HG02642 (cell line): Measurements from ENCODE around the gene STARD6.
"Not testable (repeated sequence)": the region's sequence is repeated elsewhere in the genome, so short reads cannot be mapped to it uniquely, and the experiment has no call there.

ENCODE experiments used
- ATAC-seq: cut with Tn5 transposase; IDR thresholded peaks from one replicate; pipeline ENCODE4 v1.9.1; 2021; ENCODE audit warnings: mild to moderate bottlenecking; ENCODE audit not compliant: unreplicated experiment, poor library complexity

Gene STARD6

GRCh38 chr18:54351186-54351585 lies 6.5 kb downstream of the STARD6 start:
- no peak for ATAC-seq

GRCh38 chr18:54338230-54338629 lies 19.4 kb downstream of the STARD6 start:
- no peak for ATAC-seq

GRCh38 chr18:54335638-54336173 lies 22.0 kb downstream of the STARD6 start:
- no peak for ATAC-seq

GRCh38 chr18:54330768-54331548 lies 26.7 kb downstream of the STARD6 start:
- ATAC-seq, result no peak

- ATAC-seq, result no peak
Measured at GRCh38 chr18:54329787-54330186, 27.9 kb downstream of the STARD6 start.

GRCh38 chr18:54327818-54328217 lies 29.8 kb downstream of the STARD6 start:
- no peak for ATAC-seq

- no peak for ATAC-seq
Measured at GRCh38 chr18:54323970-54324369, 33.7 kb downstream of the STARD6 start.

GRCh38 chr18:54323561-54323960 lies 34.1 kb downstream of the STARD6 start:
- no peak for ATAC-seq

GRCh38 chr18:54316071-54316820 lies 41.4 kb downstream of the STARD6 start:
- no peak for ATAC-seq

GRCh38 chr18:54309564-54309963 lies 48.1 kb downstream of the STARD6 start:
- ATAC-seq, result not testable (repeated sequence)

GRCh38 chr18:54303408-54303807 lies 54.2 kb downstream of the STARD6 start:
- ATAC-seq, result no peak

- not testable (repeated sequence) for ATAC-seq
Measured at GRCh38 chr18:54298991-54299390, 58.7 kb downstream of the STARD6 start.

- no peak for ATAC-seq
Measured at GRCh38 chr18:54296062-54296461, 61.6 kb downstream of the STARD6 start.

- ATAC-seq, result no peak
Measured at GRCh38 chr18:54294274-54294673, 63.4 kb downstream of the STARD6 start.

- peak; percentile 100 for ATAC-seq
Measured at GRCh38 chr18:54284981-54285785, 72.5 kb downstream of the STARD6 start.

GRCh38 chr18:54284535-54284934 lies 73.1 kb downstream of the STARD6 start:
- peak; percentile 38 for ATAC-seq

- ATAC-seq, result no peak
Measured at GRCh38 chr18:54280220-54280569, 77.5 kb downstream of the STARD6 start.

GRCh38 chr18:54279477-54280219 lies 78.0 kb downstream of the STARD6 start:
- no peak for ATAC-seq

GRCh38 chr18:54278615-54279014 lies 79.0 kb downstream of the STARD6 start:
- no peak for ATAC-seq

GRCh38 chr18:54277899-54278298 lies 79.8 kb downstream of the STARD6 start:
- ATAC-seq, result no peak
